ENCODE measurements around the gene IL19.

IL19 gene

GRCh38 chr1:206866062-206866461 is 95.5 kb downstream of the IL19 start:
- no peak for DNase-seq

- no peak for DNase-seq
These were observed 96.7 kb downstream of the IL19 start for GRCh38 chr1:206867239-206867638.

- DNase-seq, result no peak
These were observed 97.1 kb downstream of the IL19 start for GRCh38 chr1:206867716-206868115.

GRCh38 chr1:206868264-206868663 is 97.7 kb downstream of the IL19 start:
- DNase-seq, result no peak

- DNase-seq, result no peak
These were observed 101.6 kb downstream of the IL19 start for GRCh38 chr1:206872139-206872538.

GRCh38 chr1:206873603-206874188 is 103.1 kb downstream of the IL19 start:
- no peak for DNase-seq

GRCh38 chr1:206875752-206876377 is 105.3 kb downstream of the IL19 start:
- no peak for DNase-seq

GRCh38 chr1:206878456-206878855 is 107.9 kb downstream of the IL19 start:
- no peak for DNase-seq

GRCh38 chr1:206880314-206880713 is 109.7 kb downstream of the IL19 start:
- DNase-seq, result no peak

GRCh38 chr1:206882555-206882954 is 112.0 kb downstream of the IL19 start:
- no peak for DNase-seq

GRCh38 chr1:206883160-206883559 is 112.6 kb downstream of the IL19 start:
- DNase-seq, result no peak

GRCh38 chr1:206883876-206884275 is 113.3 kb downstream of the IL19 start:
- DNase-seq, result no peak

- no peak for DNase-seq
These were observed 114.9 kb downstream of the IL19 start for GRCh38 chr1:206885341-206886060.

- DNase-seq, result no peak
These were observed 116.3 kb downstream of the IL19 start for GRCh38 chr1:206886831-206887230.

GRCh38 chr1:206887701-206888100 is 117.1 kb downstream of the IL19 start:
- DNase-seq, result no peak

- no peak for DNase-seq
These were observed 119.8 kb downstream of the IL19 start for GRCh38 chr1:206890125-206891060.

GRCh38 chr1:206891412-206891811 is 120.8 kb downstream of the IL19 start:
- no peak for DNase-seq
